Endothelial cell of umbilical vein (primary cell): Measurements from ENCODE around the gene HLA-B.

Source experiments
- CTCF ChIP-seq, 2 donors: IDR thresholded peaks; 1 replicate in 1 of 2; 2 replicates in 1 of 2; pipeline ENCODE4 v1.5.1; 2011; ENCODE audit warnings: low read length in 2 of 2, mild to moderate bottlenecking in 2 of 2, moderate library complexity in 2 of 2, control low read depth in 1 of 2, inconsistent platforms in 1 of 2, low read depth in 1 of 2; ENCODE audit not compliant: insufficient read depth in 1 of 2; ENCODE audit errors: extremely low read depth in 1 of 2
- MYC ChIP-seq: IDR thresholded peaks from one replicate; pipeline ENCODE4 v1.6.1; 2011; ENCODE audit warnings: mild to moderate bottlenecking, low read depth, low read length
- POLR2AphosphoS5 ChIP-seq: IDR thresholded peaks from 2 replicates; pipeline ENCODE4 v1.6.1; 2012; ENCODE audit warnings: low read depth, mild to moderate bottlenecking, control low read depth, low read length, moderate library complexity; ENCODE audit not compliant: insufficient read depth

GRCh38 chr6:31357886-31358285, 907 bp upstream of the HLA-B start:
- TF ChIP-seq CTCF (IDR thresholded peaks at IDR 0.05; ENCODE audit: extremely low read depth in 1 of 2, insufficient read depth in 1 of 2, low read depth in 1 of 2, low read length in 2 of 2) (no peak), POLR2AphosphoS5 (no peak), MYC (no peak)
